ENCODE data around the gene TOLLIP.

DNA sequence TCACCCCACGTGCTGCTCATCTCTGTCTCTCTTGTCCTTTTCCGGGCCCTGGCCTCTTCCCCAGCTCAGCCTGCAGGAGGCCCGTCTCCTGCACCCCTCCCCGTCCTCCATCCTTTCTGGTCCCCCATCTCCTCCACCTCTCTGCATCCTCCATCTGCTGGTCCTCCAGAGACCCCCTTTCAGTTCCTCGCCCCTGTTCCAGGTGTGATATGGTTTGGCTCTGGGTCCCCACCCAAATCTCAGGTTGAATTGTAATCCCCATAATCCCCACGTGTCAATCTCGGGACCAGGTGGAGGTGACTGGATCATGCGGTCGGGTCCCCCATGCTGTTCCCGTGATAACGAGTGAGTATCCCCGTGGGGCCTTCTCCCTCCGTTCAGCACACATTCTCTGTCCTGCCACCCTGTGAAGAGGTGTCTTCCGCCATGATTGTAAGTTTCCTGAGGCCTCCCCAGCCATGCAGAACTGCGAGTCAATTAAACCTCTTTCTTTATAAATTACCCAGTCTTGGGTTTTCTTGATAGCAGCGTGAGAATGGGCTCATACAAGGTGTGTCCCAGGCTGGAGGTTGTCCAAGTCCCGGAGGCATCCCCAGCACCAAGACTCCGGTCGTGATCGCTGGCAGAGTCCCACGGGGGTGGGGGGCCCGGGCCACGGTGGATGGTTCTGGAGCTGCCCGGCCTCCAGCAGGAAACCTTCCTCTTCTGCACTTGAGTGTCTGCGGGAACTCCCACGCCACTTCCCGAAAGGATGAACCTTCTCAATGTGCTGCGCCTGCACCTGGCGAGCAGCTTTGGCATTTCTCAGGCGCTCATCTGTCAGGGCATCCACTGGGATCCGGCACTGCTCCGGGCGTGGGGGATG, 29.0 kb upstream of the TOLLIP start:
- TF ChIP-seq, protein P1, sequence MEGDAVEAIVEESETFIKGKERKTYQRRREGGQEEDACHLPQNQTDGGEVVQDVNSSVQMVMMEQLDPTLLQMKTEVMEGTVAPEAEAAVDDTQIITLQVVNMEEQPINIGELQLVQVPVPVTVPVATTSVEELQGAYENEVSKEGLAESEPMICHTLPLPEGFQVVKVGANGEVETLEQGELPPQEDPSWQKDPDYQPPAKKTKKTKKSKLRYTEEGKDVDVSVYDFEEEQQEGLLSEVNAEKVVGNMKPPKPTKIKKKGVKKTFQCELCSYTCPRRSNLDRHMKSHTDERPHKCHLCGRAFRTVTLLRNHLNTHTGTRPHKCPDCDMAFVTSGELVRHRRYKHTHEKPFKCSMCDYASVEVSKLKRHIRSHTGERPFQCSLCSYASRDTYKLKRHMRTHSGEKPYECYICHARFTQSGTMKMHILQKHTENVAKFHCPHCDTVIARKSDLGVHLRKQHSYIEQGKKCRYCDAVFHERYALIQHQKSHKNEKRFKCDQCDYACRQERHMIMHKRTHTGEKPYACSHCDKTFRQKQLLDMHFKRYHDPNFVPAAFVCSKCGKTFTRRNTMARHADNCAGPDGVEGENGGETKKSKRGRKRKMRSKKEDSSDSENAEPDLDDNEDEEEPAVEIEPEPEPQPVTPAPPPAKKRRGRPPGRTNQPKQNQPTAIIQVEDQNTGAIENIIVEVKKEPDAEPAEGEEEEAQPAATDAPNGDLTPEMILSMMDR (IDR thresholded peaks at IDR 0.05), result no peak
- TF ChIP-seq EP300 (IDR thresholded peaks at IDR 0.05), result no peak
- no peak for TF ChIP-seq POLR2A (IDR thresholded peaks at IDR 0.05)

Data from ovary (tissue), 3 donors.